HG03432 (cell line): ENCODE measurements around the gene TRAK2.
"Not testable (repeated sequence)": the region's sequence is repeated elsewhere in the genome, so short reads cannot be mapped to it uniquely, and the experiment has no call there.

ENCODE experiments used
- ATAC-seq: cut with Tn5 transposase; IDR thresholded peaks from one replicate; pipeline ENCODE4 v1.9.1; 2021; ENCODE audit warnings: mild to moderate bottlenecking, moderate library complexity; ENCODE audit not compliant: unreplicated experiment

TRAK2 gene

GRCh38 chr2:201451292-201452057 is at the start of gene TRAK2, which contains the start of gene STRADB:
TSS of gene TRAK2 (minus strand) at chr2:201451458. CDS start at chr2:201420507, 30,951 bp downstream.
TSS of gene STRADB (plus strand) at chr2:201451740. CDS start at chr2:201454841, 3,101 bp downstream.
- peak; percentile 96 for ATAC-seq

GRCh38 chr2:201500534-201500933 is 49.3 kb upstream of the TRAK2 start:
- no peak for ATAC-seq

- ATAC-seq = no peak
Observed at GRCh38 chr2:201496785-201497184, 45.5 kb upstream of the TRAK2 start.

GRCh38 chr2:201490291-201490690 is 39.0 kb upstream of the TRAK2 start:
- ATAC-seq = no peak

GRCh38 chr2:201484805-201485204 is 33.5 kb upstream of the TRAK2 start:
- ATAC-seq = no peak

GRCh38 chr2:201483758-201484157 is 32.5 kb upstream of the TRAK2 start:
- ATAC-seq = not testable (repeated sequence)

GRCh38 chr2:201483342-201483741 is 32.1 kb upstream of the TRAK2 start:
- no peak for ATAC-seq

- ATAC-seq = no peak
Observed at GRCh38 chr2:201482543-201482942, 31.3 kb upstream of the TRAK2 start.

- ATAC-seq = no peak
Observed at GRCh38 chr2:201472411-201472810, 21.2 kb upstream of the TRAK2 start.

- ATAC-seq = no peak
Observed at GRCh38 chr2:201471732-201472393, 20.6 kb upstream of the TRAK2 start.

GRCh38 chr2:201470821-201471731 is 19.8 kb upstream of the TRAK2 start:
- no peak for ATAC-seq

GRCh38 chr2:201467666-201468065 is 16.4 kb upstream of the TRAK2 start:
- no peak for ATAC-seq

GRCh38 chr2:201466050-201466675 is 14.9 kb upstream of the TRAK2 start:
- ATAC-seq = no peak

GRCh38 chr2:201465524-201465971 is 14.3 kb upstream of the TRAK2 start:
- ATAC-seq = no peak

- no peak for ATAC-seq
Observed at GRCh38 chr2:201464547-201464946, 13.3 kb upstream of the TRAK2 start.

GRCh38 chr2:201460532-201460931 is 9.3 kb upstream of the TRAK2 start:
- no peak for ATAC-seq

- ATAC-seq = no peak
Observed at GRCh38 chr2:201458381-201458780, 7.1 kb upstream of the TRAK2 start.

- no peak for ATAC-seq
Observed at GRCh38 chr2:201452922-201453643, 1.8 kb upstream of the TRAK2 start.

- ATAC-seq = peak; percentile 35
Observed at GRCh38 chr2:201452058-201452921, 1.0 kb upstream of the TRAK2 start.
